ENCODE data around the gene FBXO38.

The FBXO38 gene

GRCh38 chr5:148383564-148384379, at the start of gene FBXO38:
Gene FBXO38 (plus strand): TSS chr5:148383958. CDS start chr5:148394777, 10,819 bp downstream.
- DNase-seq = peak; percentile 95
- in situ Hi-C loops (cut with HindIII; ENCODE audit: low pct_ligation_motif_present, low pct_unique_long_range_greater_than_20kb, low sequenced_read_pairs) = no loop called here

- in situ Hi-C loops (cut with HindIII; ENCODE audit: low pct_ligation_motif_present, low pct_unique_long_range_greater_than_20kb, low sequenced_read_pairs) = no loop called here
- no peak for DNase-seq
Observed at GRCh38 chr5:148335259-148335658, 48.5 kb upstream of the FBXO38 start, which contains the start of gene SPINK9. Gene SPINK9 (plus strand): TSS chr5:148335559. CDS start chr5:148335614, 55 bp downstream.

- in situ Hi-C loops (cut with HindIII; ENCODE audit: low pct_ligation_motif_present, low pct_unique_long_range_greater_than_20kb, low sequenced_read_pairs) = no loop called here
- DNase-seq = no peak
Observed at GRCh38 chr5:148336704-148337435, 46.9 kb upstream of the FBXO38 start.

GRCh38 chr5:148342371-148343045, 41.2 kb upstream of the FBXO38 start:
- DNase-seq = no peak
- in situ Hi-C loops (cut with HindIII; ENCODE audit: low pct_ligation_motif_present, low pct_unique_long_range_greater_than_20kb, low sequenced_read_pairs) = no loop called here

GRCh38 chr5:148343046-148343407, 40.7 kb upstream of the FBXO38 start:
- in situ Hi-C loops (cut with HindIII; ENCODE audit: low pct_ligation_motif_present, low pct_unique_long_range_greater_than_20kb, low sequenced_read_pairs) = no loop called here

GRCh38 chr5:148343603-148344487, 39.9 kb upstream of the FBXO38 start:
- no peak for DNase-seq
- in situ Hi-C loops (cut with HindIII; ENCODE audit: low pct_ligation_motif_present, low pct_unique_long_range_greater_than_20kb, low sequenced_read_pairs) = no loop called here

More at GRCh38 chr5:148343046-148343407, 40.7 kb upstream of the FBXO38 start:
- no peak for DNase-seq

GRCh38 chr5:148347706-148348105, 36.1 kb upstream of the FBXO38 start:
- in situ Hi-C loops (cut with HindIII; ENCODE audit: low pct_ligation_motif_present, low pct_unique_long_range_greater_than_20kb, low sequenced_read_pairs) = no loop called here
- no peak for DNase-seq

- in situ Hi-C loops (cut with HindIII; ENCODE audit: low pct_ligation_motif_present, low pct_unique_long_range_greater_than_20kb, low sequenced_read_pairs) = no loop called here
- no peak for DNase-seq
Observed at GRCh38 chr5:148352696-148353095, 31.1 kb upstream of the FBXO38 start.

GRCh38 chr5:148353634-148354033, 30.1 kb upstream of the FBXO38 start:
- DNase-seq = no peak
- in situ Hi-C loops (cut with HindIII; ENCODE audit: low pct_ligation_motif_present, low pct_unique_long_range_greater_than_20kb, low sequenced_read_pairs) = no loop called here

GRCh38 chr5:148364343-148364742, 19.4 kb upstream of the FBXO38 start:
- no peak for DNase-seq
- in situ Hi-C loops (cut with HindIII; ENCODE audit: low pct_ligation_motif_present, low pct_unique_long_range_greater_than_20kb, low sequenced_read_pairs) = no loop called here

- in situ Hi-C loops (cut with HindIII; ENCODE audit: low pct_ligation_motif_present, low pct_unique_long_range_greater_than_20kb, low sequenced_read_pairs) = no loop called here
- DNase-seq = no peak
Observed at GRCh38 chr5:148368299-148368698, 15.5 kb upstream of the FBXO38 start.

GRCh38 chr5:148372166-148372725, 11.5 kb upstream of the FBXO38 start:
- in situ Hi-C loops (cut with HindIII; ENCODE audit: low pct_ligation_motif_present, low pct_unique_long_range_greater_than_20kb, low sequenced_read_pairs) = no loop called here
- no peak for DNase-seq

- in situ Hi-C loops (cut with HindIII; ENCODE audit: low pct_ligation_motif_present, low pct_unique_long_range_greater_than_20kb, low sequenced_read_pairs) = no loop called here
- no peak for DNase-seq
Observed at GRCh38 chr5:148372893-148373292, 10.9 kb upstream of the FBXO38 start.

- peak; percentile 49 for DNase-seq
- in situ Hi-C loops (cut with HindIII; ENCODE audit: low pct_ligation_motif_present, low pct_unique_long_range_greater_than_20kb, low sequenced_read_pairs) = no loop called here
Observed at GRCh38 chr5:148374690-148375360, 8.9 kb upstream of the FBXO38 start.

- in situ Hi-C loops (cut with HindIII; ENCODE audit: low pct_ligation_motif_present, low pct_unique_long_range_greater_than_20kb, low sequenced_read_pairs) = no loop called here
- no peak for DNase-seq
Observed at GRCh38 chr5:148376198-148376597, 7.6 kb upstream of the FBXO38 start.

- in situ Hi-C loops (cut with HindIII; ENCODE audit: low pct_ligation_motif_present, low pct_unique_long_range_greater_than_20kb, low sequenced_read_pairs) = no loop called here
- DNase-seq = no peak
Observed at GRCh38 chr5:148378670-148379069, 5.1 kb upstream of the FBXO38 start.

GRCh38 chr5:148379340-148379739, 4.4 kb upstream of the FBXO38 start:
- DNase-seq = no peak
- in situ Hi-C loops (cut with HindIII; ENCODE audit: low pct_ligation_motif_present, low pct_unique_long_range_greater_than_20kb, low sequenced_read_pairs) = no loop called here

- DNase-seq = no peak
- in situ Hi-C loops (cut with HindIII; ENCODE audit: low pct_ligation_motif_present, low pct_unique_long_range_greater_than_20kb, low sequenced_read_pairs) = no loop called here
Observed at GRCh38 chr5:148381906-148382305, 1.9 kb upstream of the FBXO38 start.

Data from ACHN (cell line).